DMS 273 (cell line): ENCODE measurements around the gene SI.
"Not testable (repeated sequence)": the region's sequence is repeated elsewhere in the genome, so short reads cannot be mapped to it uniquely, and the experiment has no call there.

Source experiments
- DNase-seq: peaks from one replicate; lab custom pipeline; 2025; ENCODE audit not compliant: unreplicated experiment; lab: John Stamatoyannopoulos, UW

Gene SI

GRCh38 chr3:165078293-165078692 is at the start of gene SI:
Gene SI, minus strand, starts transcription at chr3:165078496. Its CDS starts 2,484 bp downstream, at chr3:165076012.
- DNase-seq: no peak

GRCh38 chr3:165125836-165126235 is 47.5 kb upstream of the SI start:
- no peak for DNase-seq

DNA sequence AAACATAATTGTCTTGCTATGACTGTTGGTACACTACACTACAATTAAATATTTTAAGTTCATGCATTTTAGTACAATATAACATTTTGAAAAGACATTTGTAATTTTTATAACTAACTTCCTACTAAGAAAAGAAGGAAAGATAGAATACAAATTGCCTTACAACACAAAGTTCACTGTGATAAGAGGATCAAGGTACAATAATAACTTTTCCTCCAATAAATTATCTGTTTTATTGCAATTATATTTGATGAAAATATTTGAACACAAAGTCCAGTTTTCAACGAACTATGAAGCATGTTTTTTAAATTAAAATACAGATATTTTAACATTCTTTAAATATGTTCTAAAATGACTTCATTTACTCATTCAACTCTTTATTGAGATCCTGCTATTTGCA is 33.1 kb upstream of the SI start:
- DNase-seq: no peak

DNA sequence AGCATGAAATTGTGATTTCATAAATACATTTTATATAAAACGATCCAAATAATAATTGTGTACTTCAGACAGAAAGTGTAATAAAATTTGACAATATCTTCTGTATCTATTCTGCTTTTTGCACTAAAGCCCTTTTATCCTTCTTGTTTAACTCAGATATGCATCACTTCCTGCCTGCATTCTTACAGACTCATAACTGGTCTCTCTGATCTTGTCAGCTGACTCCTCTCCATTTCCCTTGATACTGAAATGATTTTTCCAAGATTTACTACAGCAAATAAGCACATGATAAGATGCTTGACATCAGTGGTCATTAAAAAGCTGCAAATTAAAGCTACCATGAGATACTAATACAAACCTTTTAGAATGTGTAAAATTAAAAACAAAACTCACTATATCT is 25.3 kb upstream of the SI start:
- no peak for DNase-seq

DNA sequence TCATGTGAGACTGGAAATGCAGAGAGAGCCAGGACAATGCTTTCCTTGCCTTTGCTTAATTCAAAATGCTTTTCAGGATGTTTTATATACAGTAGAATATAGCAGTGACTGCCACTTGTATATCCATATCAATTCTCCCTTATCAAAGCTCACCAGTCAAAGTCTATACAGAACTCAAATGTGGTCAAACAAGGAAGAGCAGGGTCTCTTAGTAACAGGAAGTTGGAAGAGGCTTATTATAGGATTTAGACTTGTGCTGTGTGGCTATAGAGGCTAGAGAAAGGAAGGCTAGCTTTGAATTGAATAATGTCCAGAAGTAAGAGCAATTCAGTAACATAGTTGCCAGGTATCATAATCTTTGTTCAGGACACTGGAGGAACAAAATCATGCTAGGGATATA is 4.4 kb upstream of the SI start:
- DNase-seq: no peak

GRCh38 chr3:165081183-165081582 is 2.9 kb upstream of the SI start:
- no peak for DNase-seq

DNA sequence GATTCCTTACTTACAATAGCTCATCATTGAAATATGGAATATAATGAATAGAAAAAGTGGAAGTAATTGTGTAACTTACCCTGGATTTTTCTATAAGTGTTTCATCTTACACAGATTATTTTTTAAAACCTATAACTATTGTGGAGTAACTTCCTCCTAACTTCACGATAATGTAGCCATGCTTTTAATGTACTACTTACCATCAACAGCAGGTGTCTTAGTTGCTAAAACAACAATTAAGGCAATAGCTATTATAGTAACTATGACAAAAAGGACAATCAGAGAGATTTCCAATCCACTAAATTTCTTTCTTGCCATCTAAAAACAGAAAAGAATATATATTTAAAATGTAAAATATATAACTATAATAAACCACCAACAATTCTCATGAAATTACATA is 2.6 kb downstream of the SI start:
- DNase-seq: no peak

DNA sequence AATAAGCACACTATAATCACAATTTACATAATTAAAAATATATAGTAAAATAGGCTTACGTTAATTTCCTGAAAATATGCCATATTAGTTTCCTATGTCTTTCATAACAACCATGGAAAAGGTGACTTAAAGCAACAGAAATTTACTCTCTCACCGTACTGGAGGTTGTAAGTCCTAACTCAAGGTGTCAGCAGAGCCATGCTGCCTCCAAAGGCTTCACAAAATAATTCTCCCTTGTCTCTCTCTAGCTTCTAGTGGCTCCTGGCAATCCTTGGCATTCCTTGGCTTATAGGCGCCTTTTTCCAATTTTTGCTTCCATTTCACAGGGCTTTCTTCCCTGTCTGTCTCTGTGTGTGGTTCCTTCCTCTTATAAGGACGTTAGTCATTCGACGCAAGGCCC is 7.6 kb downstream of the SI start:
- no peak for DNase-seq

DNA sequence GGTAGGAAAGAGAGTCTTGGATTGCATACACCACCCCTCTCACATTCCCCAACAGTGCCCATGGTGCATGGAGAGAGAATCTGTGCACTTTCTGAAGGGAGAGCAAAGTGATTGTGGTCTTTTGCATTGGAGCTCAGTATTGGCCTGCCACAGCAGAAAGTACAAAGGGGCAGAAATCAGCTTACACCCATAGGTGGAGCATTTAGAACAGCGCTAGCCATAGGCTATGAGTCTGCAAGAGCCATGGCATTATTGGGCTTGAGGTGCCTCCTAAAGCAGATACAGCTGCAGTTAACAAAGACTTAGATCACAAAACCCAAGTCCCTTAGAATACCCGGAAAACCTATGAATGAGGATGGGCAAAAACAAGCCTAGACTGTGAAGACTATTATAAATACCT is 21.8 kb downstream of the SI start:
- no peak for DNase-seq

DNA sequence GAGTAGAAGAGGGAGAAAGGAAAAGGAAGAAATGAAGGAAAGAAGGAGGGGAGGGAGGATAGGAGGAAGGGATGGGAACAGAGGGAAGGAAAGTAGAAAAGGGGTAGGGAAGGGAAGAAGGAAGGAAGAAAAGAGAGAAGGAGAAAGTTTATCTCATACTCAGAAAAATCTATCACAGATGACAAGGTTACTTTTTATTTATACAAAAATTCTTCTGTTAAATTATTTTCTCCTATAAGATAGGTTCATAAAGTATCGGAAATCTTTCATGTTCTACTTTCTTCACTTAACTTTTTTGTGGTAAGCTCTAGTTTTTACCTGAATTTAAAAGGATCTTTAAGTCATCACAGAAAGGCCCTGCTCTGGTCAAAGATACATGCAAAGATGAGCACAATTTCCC is 38.1 kb downstream of the SI start:
- DNase-seq: no peak

DNA sequence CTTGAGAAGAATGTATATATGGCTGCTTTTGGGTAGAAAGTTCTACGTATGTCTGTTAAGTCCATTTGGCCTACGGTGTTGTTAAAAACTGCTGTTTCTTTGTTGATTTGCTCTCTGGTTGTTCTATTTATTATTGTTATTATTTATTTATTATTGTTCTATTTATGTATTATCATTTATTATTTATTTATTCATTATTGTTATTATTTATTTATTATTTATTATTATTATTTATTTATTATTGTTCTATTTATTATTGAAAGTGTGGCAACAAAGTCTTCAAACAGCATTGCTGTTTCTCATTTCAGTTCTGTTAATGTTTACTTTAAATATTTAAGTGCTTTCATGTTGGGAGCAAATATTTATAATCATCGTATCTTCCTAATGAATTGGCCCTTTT is 66.7 kb downstream of the SI start:
- DNase-seq: no peak

DNA sequence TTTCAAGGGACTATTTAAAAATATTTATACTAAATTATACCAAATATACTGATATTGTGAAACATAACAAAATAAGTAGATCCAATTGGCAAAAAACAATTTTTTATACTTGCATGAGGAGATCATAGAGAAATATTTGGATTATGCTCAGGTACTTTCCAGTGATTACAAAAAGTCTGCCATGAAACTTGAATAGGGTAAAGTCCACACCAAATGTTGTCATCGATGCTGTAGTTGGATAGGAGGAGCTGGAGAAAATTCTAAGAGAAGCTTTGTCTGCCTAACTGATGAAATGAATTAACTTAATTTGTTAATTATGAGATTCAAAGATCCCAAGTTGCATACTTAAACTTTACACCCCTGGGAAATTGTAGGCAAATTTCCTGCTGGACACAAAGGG is 93.3 kb downstream of the SI start:
- DNase-seq: no peak

DNA sequence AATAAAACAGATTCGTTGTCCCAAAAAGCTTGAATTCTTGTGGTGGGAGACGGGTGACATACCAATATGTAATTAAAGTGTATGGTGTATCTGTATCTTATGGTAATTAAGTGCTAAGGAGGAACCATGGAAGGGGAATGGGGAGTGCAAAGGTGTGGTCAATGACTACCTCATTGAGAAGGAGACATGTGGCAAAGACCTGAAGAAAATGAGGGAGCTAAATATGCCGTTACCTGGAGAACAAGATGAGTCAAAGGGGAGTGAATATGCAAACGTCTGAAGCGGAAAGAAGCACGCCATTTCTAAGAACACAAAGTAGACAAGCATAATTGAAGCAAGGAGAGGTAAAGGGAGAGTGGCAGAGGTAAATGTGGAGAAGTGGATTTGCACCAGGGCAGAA is 115.7 kb downstream of the SI start:
- DNase-seq: no peak

DNA sequence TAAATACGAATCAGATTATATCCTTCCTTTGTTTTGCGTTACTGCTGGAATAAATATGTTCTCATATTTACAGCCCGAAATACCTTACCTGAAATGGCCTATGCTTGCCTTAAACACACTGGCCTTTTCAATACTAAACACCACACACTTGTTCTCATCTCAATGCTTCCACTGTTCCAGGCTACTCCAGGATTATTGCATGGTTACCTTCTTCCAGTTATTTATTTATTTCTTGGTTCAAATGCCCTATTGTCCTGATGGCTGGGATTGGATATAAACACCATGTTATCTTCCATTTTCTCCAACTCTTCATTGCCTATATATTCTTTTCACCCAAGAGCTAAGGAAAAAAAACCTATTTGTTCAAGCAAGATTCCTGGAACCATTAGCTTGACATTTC is 125.3 kb downstream of the SI start:
- no peak for DNase-seq

- DNase-seq: not testable (repeated sequence)
Measured at GRCh38 chr3:164951403-164951802, 126.9 kb downstream of the SI start.

- DNase-seq: no peak
Measured at GRCh38 chr3:164940745-164941144, 137.6 kb downstream of the SI start.

GRCh38 chr3:164929642-164930041 is 148.7 kb downstream of the SI start:
- no peak for DNase-seq
